Stomach smooth muscle (tissue), 2 donors: ENCODE measurements around the gene PITX3.
"Not testable (repeated sequence)": the region's sequence is repeated elsewhere in the genome, so short reads cannot be mapped to it uniquely, and the experiment has no call there.

Source experiments
- H3K27ac ChIP-seq: one replicate; pipeline ENCODE4 v1.7.0; 2013; ENCODE audit warnings: mild to moderate bottlenecking, low read length, inconsistent platforms
- H3K27me3 ChIP-seq, 2 donors: one replicate each; pipeline ENCODE4 v1.7.0; 2013; ENCODE audit warnings: low read length in 2 of 2; ENCODE audit not compliant: insufficient read depth in 2 of 2, control insufficient read depth in 1 of 2
- H3K36me3 ChIP-seq, 2 donors: one replicate each; pipeline ENCODE4 v1.7.0; 2013; ENCODE audit warnings: low read length in 2 of 2; ENCODE audit not compliant: control insufficient read depth in 2 of 2, insufficient read depth in 2 of 2
- H3K4me1 ChIP-seq: one replicate; pipeline ENCODE4 v1.7.0; 2013; ENCODE audit warnings: low read length; ENCODE audit not compliant: control insufficient read depth, insufficient read depth
- H3K4me3 ChIP-seq, 2 donors: one replicate each; pipeline ENCODE4 v1.7.0; 2013; ENCODE audit warnings: low read length in 2 of 2
- H3K9ac ChIP-seq, 2 donors: one replicate each; pipeline ENCODE4 v1.7.0; 2013; ENCODE audit warnings: low read length in 2 of 2, mild to moderate bottlenecking in 1 of 2
- H3K9me3 ChIP-seq, 2 donors: one replicate each; pipeline ENCODE4 v1.7.0; 2013; ENCODE audit warnings: low read length in 2 of 2; ENCODE audit not compliant: control insufficient read depth in 2 of 2
- donor health status: healthy.
- donor health status: Pancreatic carcinoma.

Gene PITX3

DNA sequence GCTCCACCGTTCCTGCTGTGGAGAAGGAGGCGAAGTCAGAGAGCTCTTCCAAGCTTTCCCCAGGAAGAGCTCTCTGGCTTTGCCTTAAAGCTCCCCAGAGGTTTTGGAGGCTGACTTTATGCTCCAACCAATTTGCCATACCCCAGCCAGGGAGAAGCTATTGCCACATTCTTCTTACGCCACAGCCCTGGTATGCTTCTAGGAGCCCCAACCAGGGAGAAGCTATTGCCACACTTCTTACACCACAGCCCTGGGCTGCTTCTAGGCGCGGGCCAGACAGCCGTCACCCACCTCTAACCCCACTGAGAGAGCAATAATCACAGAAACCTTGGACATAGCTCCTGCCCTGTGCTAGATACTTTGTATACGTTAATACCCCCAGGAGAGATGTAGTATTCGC is 14.3 kb downstream of the PITX3 start:
- no peaks in the 10 kb centered on the region for H3K9me3 ChIP-seq
- no peaks in the 10 kb centered on the region for H3K36me3 ChIP-seq

DNA sequence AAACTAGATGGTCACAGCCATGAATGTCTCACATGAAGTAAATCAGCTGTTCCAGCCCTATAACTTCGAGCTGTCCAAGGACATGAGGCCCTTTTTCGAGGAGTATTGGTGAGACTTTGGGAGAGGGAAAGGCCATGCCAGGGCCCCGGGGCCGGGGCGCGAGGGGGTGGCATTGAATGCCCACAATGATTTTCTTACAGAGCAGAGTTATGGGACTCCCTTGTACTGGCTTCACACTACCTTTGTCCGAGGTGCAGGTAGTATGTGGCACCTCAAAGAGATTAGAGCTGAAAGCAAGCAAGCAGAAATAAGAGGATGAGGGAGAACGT is 14.8 kb downstream of the PITX3 start:
- Histone ChIP-seq H3K9ac (no peak overlapping the region), H3K27ac (no peak overlapping the region), H3K4me3 (peak overlapping the region; percentile 62 to 66), H3K27me3 (peaks cover 28 to 30% of the 10 kb centered on the region in 2 donors), H3K9me3 (no peaks in the 10 kb centered on the region), H3K36me3 (no peaks in the 10 kb centered on the region), H3K4me1 (peaks cover 33% of the 10 kb centered on the region)

More for the DNA sequence above, 14.3 kb downstream of the PITX3 start:
- peaks cover 34 to 35% of the 10 kb centered on the region in 2 donors for H3K27me3 ChIP-seq
- peaks cover 38% of the 10 kb centered on the region for H3K4me1 ChIP-seq
- H3K4me3 ChIP-seq = no peak overlapping the region
- no peak overlapping the region for H3K9ac ChIP-seq
- no peak overlapping the region for H3K27ac ChIP-seq

DNA sequence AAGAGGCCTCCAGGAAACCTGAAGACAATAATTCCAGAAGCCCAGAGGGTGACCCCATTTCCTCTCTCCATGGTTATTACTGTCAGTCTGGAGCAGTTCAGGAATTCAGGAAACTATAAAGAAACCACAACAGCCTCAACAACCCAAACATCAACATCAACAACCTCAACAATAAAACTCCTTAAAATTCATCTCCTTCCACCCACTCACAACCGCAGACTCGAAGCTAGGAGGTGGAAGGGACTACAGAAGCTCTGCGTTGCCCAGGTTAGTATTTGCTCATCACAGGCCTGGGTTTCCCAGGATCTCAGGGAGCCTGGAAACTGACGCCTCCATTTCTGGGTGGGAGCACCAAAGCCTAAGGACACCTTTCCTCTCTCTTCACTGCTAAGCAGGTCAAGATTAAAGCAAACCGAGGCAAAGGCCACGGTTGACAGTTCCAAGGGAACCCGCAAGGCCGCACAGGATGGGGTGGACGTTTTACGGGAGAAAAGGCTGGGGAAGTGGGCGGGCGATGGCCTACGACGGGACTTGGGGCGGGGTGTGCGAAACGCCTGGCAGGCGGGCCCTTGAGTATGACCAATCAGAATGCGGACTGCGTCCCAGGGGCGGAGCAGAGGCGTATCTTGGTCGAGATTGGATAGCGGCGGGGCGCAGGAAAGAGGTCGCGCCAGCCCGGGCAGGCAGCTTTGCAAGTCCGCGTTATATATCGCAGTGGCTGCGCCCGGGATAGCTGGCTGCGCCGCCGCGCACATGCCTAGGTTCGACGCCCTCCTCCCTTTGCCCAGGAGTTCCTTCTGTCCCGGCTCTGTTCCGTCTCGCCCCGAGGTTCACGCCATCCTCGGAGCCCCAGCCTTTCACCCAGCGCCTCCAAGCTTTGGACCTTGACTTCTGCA is 15.4 kb downstream of the PITX3 start, which contains the start of gene ELOVL3:
Gene ELOVL3 (plus strand): TSS at position 654 of the 896 bp plus-strand sequence. CDS start 250 bp downstream, outside the sequence.
- Histone ChIP-seq H3K27ac (peak within 1 kb of the TSS; percentile 55), H3K4me3 (peak within 1 kb of the TSS; percentile 62 to 66), H3K36me3 (no peaks in the 10 kb centered on the region), H3K27me3 (peaks cover 24 to 25% of the 10 kb centered on the region in 2 donors), H3K4me1 (peaks cover 27% of the 10 kb centered on the region), H3K9ac (peak within 1 kb of the TSS; percentile 60 to 69), H3K9me3 (no peaks in the 10 kb centered on the region)

DNA sequence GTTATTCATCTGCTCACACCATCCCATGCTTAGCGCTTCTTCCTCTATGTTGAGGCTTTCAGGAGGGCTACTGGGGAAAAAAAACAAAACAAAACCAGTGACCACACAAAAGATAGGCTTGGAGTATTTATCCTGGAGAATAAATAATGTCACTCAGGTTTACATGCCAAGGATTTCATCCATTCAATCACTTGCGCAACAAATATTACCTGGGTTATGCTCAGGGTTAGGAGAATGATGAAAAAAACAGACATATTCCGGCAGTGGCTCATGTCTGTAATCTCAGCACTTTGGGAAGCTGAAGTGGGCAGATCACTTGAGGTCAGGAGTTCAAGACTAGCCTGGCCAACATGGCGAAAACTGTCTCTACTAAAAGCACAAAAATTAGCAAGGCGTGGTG is 18.5 kb downstream of the PITX3 start:
- Histone ChIP-seq H3K36me3 (no peaks in the 10 kb centered on the region), H3K9ac (no peak overlapping the region), H3K9me3 (no peaks in the 10 kb centered on the region), H3K27ac (no peak overlapping the region), H3K4me1 (peaks cover 15% of the 10 kb centered on the region), H3K4me3 (no peak overlapping the region), H3K27me3 (peaks cover 0 to 5% of the 10 kb centered on the region in 2 donors)

DNA sequence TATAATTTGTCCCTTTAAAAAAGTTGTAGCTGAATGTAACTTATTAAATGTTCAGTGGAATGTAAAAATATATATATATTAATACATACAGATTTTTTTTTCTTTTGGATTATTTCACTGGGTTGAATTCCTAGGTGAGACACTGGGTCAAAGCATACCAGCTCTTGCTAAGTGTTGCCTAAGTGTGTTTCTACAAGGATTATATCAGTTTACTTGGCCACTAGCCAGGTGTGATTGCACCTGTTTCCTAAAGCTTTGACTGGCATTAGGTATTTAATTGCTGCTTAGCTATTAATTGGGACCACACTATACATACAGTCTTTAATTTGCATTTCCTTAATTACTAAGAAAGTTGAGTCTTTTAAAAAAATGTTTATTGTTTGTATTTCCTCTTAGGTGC is 20.7 kb downstream of the PITX3 start:
- Histone ChIP-seq H3K27ac (no peak overlapping the region), H3K4me3 (no peak overlapping the region), H3K9ac (no peak overlapping the region), H3K4me1 (peaks cover under 1% of the 10 kb centered on the region), H3K36me3 (no peaks in the 10 kb centered on the region), H3K9me3 (no peaks in the 10 kb centered on the region), H3K27me3 (no peaks in the 10 kb centered on the region)

DNA sequence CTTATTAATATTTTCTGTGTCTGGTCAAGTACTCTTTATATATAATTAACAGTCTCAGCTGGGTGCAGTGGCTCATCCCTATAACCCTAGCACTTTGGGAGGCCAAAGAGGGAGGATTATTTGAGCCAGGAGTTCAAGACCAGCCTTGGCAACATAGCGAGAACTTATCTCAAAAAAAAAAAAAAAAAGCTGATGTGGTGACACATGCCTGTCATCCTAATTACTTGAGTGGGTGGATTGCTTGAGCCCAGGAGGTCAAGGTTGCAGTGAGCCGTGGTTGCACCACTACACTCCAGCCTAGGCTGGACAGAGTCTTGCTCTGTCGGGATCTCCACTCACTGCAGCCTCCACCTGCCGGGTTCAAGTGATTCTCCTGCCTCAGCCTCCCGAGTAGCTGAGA is 21.9 kb downstream of the PITX3 start:
- Histone ChIP-seq H3K4me3 (no peak overlapping the region), H3K27ac (no peak overlapping the region), H3K9me3 (no peaks in the 10 kb centered on the region), H3K4me1 (no peaks in the 10 kb centered on the region), H3K36me3 (no peaks in the 10 kb centered on the region), H3K27me3 (no peaks in the 10 kb centered on the region), H3K9ac (no peak overlapping the region)

DNA sequence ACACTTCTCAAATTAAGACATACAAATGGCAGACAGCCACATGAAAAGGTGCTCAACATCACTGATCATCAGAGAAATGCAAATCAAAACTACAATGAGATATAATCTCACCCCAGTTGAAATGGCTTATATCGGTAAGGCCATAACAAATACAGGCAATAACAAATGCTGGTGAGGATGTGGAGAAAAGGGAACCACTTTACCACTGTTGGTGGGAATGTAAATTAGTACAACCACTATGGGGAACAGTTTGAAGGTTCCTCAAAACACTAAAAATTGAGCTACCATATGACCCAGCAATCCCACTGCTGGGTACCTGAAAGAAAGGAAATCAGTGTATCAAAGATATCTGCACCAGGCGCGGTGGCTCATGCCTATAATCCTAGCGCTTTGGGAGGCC is 27.7 kb downstream of the PITX3 start:
- H3K9ac ChIP-seq = not testable (repeated sequence)

DNA sequence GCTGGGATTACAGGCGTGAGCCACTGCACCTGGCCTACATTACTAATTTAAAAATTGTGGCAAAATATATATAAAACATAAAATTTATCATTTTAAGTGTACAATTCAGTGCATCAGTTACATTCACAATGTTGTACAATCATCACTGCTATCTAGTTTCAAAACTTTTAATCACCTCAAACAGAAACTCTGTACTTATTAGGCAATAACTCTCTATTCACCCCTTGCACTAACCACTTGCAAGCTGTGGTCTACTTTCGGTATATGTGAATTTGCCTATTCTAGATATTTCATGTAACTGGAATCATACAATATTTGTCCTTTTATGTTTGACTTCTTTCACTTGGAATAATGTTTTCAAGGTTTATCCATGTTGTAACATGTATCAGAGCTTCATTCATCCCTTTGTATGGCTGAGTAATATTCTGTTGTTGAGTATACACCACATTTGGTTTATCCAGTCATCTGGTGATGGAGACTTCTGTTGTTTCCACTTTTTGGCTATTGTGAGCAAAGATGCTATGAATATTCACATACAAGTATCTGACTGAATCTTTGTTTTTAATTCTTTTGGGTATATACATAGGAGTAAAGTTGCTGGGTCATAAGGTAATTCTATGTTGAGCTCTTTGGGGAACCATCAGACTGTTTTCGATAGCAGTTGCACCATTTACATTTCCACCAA is 29.6 kb downstream of the PITX3 start:
- no peak overlapping the region for H3K9ac ChIP-seq
- H3K4me1 ChIP-seq = peaks cover 3% of the 10 kb centered on the region
- no peaks in the 10 kb centered on the region for H3K27me3 ChIP-seq
- H3K36me3 ChIP-seq = no peaks in the 10 kb centered on the region
- no peak overlapping the region for H3K4me3 ChIP-seq
- H3K27ac ChIP-seq = no peak overlapping the region
- no peaks in the 10 kb centered on the region for H3K9me3 ChIP-seq

More for the DNA sequence above, 27.7 kb downstream of the PITX3 start:
- not testable (repeated sequence) for H3K4me3 ChIP-seq, H3K4me1 ChIP-seq, H3K36me3 ChIP-seq, H3K27ac ChIP-seq, H3K27me3 ChIP-seq, H3K9me3 ChIP-seq

DNA sequence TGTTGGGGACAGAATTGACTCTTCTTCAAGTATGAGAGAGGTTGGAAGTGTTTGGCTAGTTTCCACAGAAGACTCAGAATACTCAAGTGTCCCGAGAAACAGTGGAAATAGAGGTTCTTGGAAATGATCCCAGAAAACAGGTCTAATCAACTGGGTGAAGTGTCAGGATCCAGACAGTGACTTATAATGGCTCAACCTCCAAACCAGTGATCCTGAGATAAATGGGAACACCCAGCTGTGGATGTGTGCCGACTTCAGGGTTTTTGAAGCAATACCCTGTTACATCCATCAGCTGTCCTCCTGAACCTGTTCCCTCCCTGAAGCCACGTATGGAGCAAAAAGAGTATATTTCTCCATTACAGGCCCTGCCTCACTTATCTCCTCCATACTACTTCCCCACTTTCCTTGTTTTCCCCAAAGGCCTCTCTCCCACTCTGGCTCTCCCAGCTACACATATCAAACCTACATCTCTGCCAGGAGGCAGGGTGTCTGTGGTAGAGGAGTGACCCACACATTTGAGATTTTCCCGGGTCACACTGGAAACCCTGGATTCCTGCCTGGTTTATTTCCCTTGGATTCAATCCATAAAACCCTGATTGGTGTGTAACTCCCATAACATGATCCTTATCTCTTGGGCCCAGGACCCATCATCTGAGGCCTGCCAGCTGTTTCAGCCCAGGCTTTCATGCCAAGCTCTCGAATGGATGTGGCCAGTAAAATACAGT is 32.8 kb downstream of the PITX3 start:
- Histone ChIP-seq H3K4me3 (no peak overlapping the region), H3K9me3 (peaks cover 4% of the 10 kb centered on the region in 2 donors), H3K9ac (no peak overlapping the region), H3K36me3 (no peaks in the 10 kb centered on the region), H3K27ac (no peak overlapping the region), H3K4me1 (peaks cover 3% of the 10 kb centered on the region), H3K27me3 (no peaks in the 10 kb centered on the region)

DNA sequence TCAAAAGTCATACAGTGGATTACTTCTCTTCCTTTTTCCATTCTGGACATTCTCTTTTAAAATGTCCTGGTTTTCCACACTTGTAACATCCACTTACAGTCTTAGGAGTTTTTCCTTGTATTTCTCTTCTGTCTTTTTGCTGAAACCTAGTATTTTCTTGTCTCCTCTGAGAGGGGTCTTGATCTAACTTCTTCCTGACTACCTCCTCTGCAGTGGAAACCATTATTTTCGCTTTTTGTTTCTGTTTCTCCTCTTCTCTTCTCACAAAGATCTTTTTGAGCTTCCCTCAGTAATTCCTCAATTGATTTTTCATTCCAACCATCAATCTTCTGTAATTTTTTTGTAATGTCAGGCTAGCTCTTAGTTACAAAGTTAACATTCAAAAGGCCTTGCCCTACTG is 38.9 kb downstream of the PITX3 start:
- no peak overlapping the region for H3K27ac ChIP-seq
- no peak overlapping the region for H3K4me3 ChIP-seq
- H3K9me3 ChIP-seq = peaks cover 4% of the 10 kb centered on the region in 2 donors
- H3K9ac ChIP-seq = no peak overlapping the region
- no peaks in the 10 kb centered on the region for H3K27me3 ChIP-seq
- no peaks in the 10 kb centered on the region for H3K36me3 ChIP-seq
- no peaks in the 10 kb centered on the region for H3K4me1 ChIP-seq
